SU-DHL-6 (cell line): ENCODE measurements around the gene FAM240A.

Experiments used
- CTCF ChIP-seq: fragments of 200-600 bp; sonication (generic); IDR thresholded peaks from one replicate; pipeline ENCODE4 v1.5.1; 2017; ENCODE audit warnings: antibody characterized with exemption, mild to moderate bottlenecking, low read length, moderate library complexity; ENCODE audit not compliant: insufficient read depth, poor library complexity, severe bottlenecking
- EZH2phosphoT487 ChIP-seq: fragments of 200-600 bp; sonication (generic), shearing (Covaris generic); conservative IDR thresholded peaks from 2 replicates; pipeline ENCODE4 v1.6.1; 2018; ENCODE audit warnings: mild to moderate bottlenecking, antibody characterized with exemption, low read length, moderate library complexity, mixed read lengths

- TF ChIP-seq CTCF = no peak
- TF ChIP-seq EZH2phosphoT487 = no peak
Measured at GRCh38 chr3:46574881-46575576, 37.3 kb upstream of the FAM240A start.
